ENCODE results near the gene SYNE2.

DNA sequence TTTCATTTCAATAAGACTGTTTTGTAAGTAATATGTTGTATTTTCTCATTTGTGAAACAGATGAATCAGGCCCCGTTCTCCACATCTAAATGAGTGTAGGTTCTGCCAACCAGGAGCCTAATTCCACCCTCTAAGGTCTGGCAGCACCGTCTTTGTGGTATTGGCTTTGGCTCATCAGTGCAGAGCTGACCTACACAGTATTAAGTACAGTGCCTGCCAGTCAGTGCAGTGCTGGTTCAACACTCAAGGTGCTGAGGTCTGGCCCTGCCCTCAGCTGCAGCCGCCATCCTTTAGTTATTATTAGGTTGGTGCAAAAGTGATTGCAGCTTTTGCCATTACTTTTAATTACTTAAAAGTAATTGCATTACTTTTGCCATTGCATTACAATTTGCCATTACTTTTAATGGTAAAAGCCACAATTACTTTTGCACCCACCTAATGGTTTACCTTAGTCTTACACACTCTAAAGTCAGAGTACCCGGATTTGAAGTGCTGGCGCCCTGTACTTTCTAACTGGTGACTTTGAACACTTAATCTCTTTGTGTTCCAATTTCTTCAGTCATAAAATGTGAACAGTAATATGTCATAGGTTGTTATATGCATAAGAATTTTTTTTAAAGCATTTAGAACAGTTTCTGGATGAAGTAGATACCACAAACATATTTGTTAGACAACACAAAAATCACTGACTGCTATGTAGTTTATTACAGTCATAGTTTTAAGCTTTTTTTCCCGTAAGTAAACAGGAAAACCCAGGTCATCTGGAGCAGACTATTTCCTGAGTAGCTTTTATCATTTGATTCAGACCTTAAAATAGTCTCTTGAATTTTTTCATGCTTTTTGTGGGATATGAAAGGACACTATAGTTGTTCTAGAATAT is 99.5 kb downstream of the SYNE2 start:
- TF ChIP-seq, protein P1, sequence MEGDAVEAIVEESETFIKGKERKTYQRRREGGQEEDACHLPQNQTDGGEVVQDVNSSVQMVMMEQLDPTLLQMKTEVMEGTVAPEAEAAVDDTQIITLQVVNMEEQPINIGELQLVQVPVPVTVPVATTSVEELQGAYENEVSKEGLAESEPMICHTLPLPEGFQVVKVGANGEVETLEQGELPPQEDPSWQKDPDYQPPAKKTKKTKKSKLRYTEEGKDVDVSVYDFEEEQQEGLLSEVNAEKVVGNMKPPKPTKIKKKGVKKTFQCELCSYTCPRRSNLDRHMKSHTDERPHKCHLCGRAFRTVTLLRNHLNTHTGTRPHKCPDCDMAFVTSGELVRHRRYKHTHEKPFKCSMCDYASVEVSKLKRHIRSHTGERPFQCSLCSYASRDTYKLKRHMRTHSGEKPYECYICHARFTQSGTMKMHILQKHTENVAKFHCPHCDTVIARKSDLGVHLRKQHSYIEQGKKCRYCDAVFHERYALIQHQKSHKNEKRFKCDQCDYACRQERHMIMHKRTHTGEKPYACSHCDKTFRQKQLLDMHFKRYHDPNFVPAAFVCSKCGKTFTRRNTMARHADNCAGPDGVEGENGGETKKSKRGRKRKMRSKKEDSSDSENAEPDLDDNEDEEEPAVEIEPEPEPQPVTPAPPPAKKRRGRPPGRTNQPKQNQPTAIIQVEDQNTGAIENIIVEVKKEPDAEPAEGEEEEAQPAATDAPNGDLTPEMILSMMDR (IDR thresholded peaks at IDR 0.05) = no peak
- TF ChIP-seq EZH2phosphoT487 (IDR thresholded peaks at IDR 0.05) (no peak), EZH2 (IDR thresholded peaks at IDR 0.05) (no peak)

Measured in neural progenitor cell (in vitro differentiated cells).